ENCODE data around the gene ZNF736.

ZNF736 gene

DNA sequence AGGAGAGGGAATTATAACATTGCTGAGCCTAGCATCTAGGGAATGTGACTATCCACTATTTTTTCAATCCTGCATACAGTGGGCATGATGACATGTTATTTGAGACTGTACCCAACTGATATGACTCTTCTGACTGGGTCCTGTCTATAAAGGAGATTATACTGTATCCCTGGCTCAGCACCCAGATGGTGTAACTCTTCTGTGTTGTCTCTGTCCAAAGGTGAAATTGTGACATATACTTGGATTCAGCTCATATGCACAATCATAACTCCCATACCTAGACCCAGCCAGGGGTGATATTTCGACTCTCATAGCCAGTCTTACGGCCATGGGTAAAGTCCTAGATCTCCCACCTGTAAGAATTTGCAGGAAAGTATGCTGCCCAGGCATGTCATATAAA is 59.3 kb downstream of the ZNF736 start:
- Histone ChIP-seq H3K27me3 (replicated peaks; ENCODE audit: control insufficient read depth, insufficient read depth, low read length) (no peaks in the 10 kb centered on the region), H3K4me3 (replicated peaks; ENCODE audit: low read depth, low read length) (no peak overlapping the region), H3K36me3 (ENCODE audit: control insufficient read depth, insufficient read depth, low read length) (no peaks in the 10 kb centered on the region)
- DNase-seq (ENCODE audit: extremely low read depth, insufficient read length), result no peak
- TF ChIP-seq, protein P1, sequence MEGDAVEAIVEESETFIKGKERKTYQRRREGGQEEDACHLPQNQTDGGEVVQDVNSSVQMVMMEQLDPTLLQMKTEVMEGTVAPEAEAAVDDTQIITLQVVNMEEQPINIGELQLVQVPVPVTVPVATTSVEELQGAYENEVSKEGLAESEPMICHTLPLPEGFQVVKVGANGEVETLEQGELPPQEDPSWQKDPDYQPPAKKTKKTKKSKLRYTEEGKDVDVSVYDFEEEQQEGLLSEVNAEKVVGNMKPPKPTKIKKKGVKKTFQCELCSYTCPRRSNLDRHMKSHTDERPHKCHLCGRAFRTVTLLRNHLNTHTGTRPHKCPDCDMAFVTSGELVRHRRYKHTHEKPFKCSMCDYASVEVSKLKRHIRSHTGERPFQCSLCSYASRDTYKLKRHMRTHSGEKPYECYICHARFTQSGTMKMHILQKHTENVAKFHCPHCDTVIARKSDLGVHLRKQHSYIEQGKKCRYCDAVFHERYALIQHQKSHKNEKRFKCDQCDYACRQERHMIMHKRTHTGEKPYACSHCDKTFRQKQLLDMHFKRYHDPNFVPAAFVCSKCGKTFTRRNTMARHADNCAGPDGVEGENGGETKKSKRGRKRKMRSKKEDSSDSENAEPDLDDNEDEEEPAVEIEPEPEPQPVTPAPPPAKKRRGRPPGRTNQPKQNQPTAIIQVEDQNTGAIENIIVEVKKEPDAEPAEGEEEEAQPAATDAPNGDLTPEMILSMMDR (IDR thresholded peaks at IDR 0.05; ENCODE audit: insufficient read depth, low read length, poor library complexity, severe bottlenecking), result no peak

DNA sequence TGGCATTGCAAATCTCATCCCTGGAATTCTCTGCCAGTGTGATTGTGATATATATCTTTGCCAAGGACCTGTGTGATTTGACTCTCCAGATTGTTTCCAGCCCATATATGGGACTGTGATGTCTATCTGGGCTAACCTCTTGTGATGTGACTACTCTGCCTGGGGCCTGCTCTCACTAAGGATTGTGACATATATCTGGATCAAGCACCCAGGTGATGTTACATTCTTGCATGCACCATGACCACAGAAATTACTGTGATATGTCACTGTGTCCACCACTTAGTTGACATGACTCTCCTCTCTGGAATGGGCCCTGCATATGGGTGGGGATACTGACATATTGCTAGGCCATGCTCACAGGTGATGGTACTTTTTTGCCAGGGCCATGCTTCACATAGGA is 86.6 kb downstream of the ZNF736 start:
- no peaks in the 10 kb centered on the region for H3K36me3 ChIP-seq (ENCODE audit: control insufficient read depth, insufficient read depth, low read length)
- H3K4me3 ChIP-seq (replicated peaks; ENCODE audit: low read depth, low read length), result no peak overlapping the region
- TF ChIP-seq, protein P1 (IDR thresholded peaks at IDR 0.05; ENCODE audit: insufficient read depth, low read length, poor library complexity, severe bottlenecking), result no peak
- H3K27me3 ChIP-seq (replicated peaks; ENCODE audit: control insufficient read depth, insufficient read depth, low read length), result no peaks in the 10 kb centered on the region
- no peak for DNase-seq (ENCODE audit: extremely low read depth, insufficient read length)
